Common myeloid progenitor, CD34-positive (primary cell): ENCODE results near the gene CRYL1.

Experiments
- CTCF ChIA-PET: fragments of 350-600 bp; sonication (Branson Sonifier 250); formaldehyde crosslinking; loops from one replicate; lab custom pipeline; 2021; ENCODE audit warnings: antibody characterized with exemption; lab: Charles Lee
- POLR2A ChIA-PET: fragments of 350-600 bp; sonication (Branson Sonifier 250); formaldehyde crosslinking; loops from one replicate; lab custom pipeline; 2021; ENCODE audit warnings: antibody characterized with exemption; lab: Charles Lee
- DNase-seq, 3 donors: peaks; one replicate each; pipeline versions ENCODE4 v3.0.0 to v3.0.0-alpha.2; 2013
- H3K27ac ChIP-seq, 2 experiments: 1 replicate in 1 of 2; 2 replicates in 1 of 2; pipeline ENCODE4 v1.7.0; 2013; ENCODE audit warnings: inconsistent platforms in 2 of 2, low read length in 2 of 2, mild to moderate bottlenecking in 2 of 2, low read depth in 1 of 2, moderate library complexity in 1 of 2; ENCODE audit not compliant: severe bottlenecking in 2 of 2, insufficient read depth in 1 of 2, poor library complexity in 1 of 2
- H3K27me3 ChIP-seq, 5 experiments: replicated peaks in 2 of 5; 1 replicate in 3 of 5; 2 replicates in 2 of 5; pipeline versions ENCODE4 v1.6.1 to v1.7.0; 2013; ENCODE audit warnings: low read length in 4 of 5, mild to moderate bottlenecking in 2 of 5, moderate library complexity in 2 of 5, inconsistent platforms in 1 of 5; ENCODE audit not compliant: insufficient read depth in 5 of 5, control insufficient read depth in 4 of 5
- H3K36me3 ChIP-seq, 4 experiments: 1 replicate in 2 of 4; 2 replicates in 2 of 4; pipeline versions ENCODE4 v1.6.1 to v1.7.0; 2013; ENCODE audit warnings: low read length in 3 of 4, control low read depth in 1 of 4, mild to moderate bottlenecking in 1 of 4; ENCODE audit not compliant: control insufficient read depth in 4 of 4, insufficient read depth in 4 of 4
- H3K4me1 ChIP-seq, 4 experiments: 1 replicate in 3 of 4; 2 replicates in 1 of 4; pipeline versions ENCODE4 v1.6.1 to v1.7.1; 2013; ENCODE audit warnings: low read length in 3 of 4, mild to moderate bottlenecking in 3 of 4, control low read depth in 1 of 4, inconsistent platforms in 1 of 4, moderate library complexity in 1 of 4; ENCODE audit not compliant: control insufficient read depth in 4 of 4, insufficient read depth in 4 of 4; ENCODE audit errors: control extremely low read depth in 1 of 4
- H3K4me3 ChIP-seq, 7 experiments: 1 replicate in 4 of 7; 2 replicates in 3 of 7; pipeline versions ENCODE4 v1.5.1 to v1.7.0; 2013; ENCODE audit warnings: mild to moderate bottlenecking in 7 of 7, low read length in 6 of 7, moderate library complexity in 6 of 7, inconsistent platforms in 2 of 7, low read depth in 2 of 7, control low read depth in 1 of 7; ENCODE audit not compliant: insufficient read depth in 4 of 7, control insufficient read depth in 1 of 7; ENCODE audit errors: extremely low read depth in 1 of 7
- H3K9me3 ChIP-seq, 5 experiments: 1 replicate in 4 of 5; 2 replicates in 1 of 5; pipeline versions ENCODE4 v1.6.1 to v1.7.1; 2013; ENCODE audit warnings: low read length in 4 of 5, mild to moderate bottlenecking in 2 of 5, inconsistent platforms in 1 of 5, low read depth in 1 of 5, moderate library complexity in 1 of 5; ENCODE audit not compliant: control insufficient read depth in 4 of 5, insufficient read depth in 2 of 5; ENCODE audit errors: control extremely low read depth in 1 of 5
- WGBS: methylation state at CpG from one replicate; pipeline ENCODE4 v1.1.5; 2013; ENCODE audit not compliant: insufficient coverage; 5-methylcytosine and 5-hydroxymethylcytosine counted together

The CRYL1 gene

GRCh38 chr13:20400774-20401173 is 124.9 kb downstream of the CRYL1 start:
- Histone ChIP-seq H3K27me3 (no peaks in the 10 kb centered on the region), H3K4me3 (no peak overlapping the region), H3K4me1 (peaks cover 0 to 32% (median 14%) of the 10 kb centered on the region in 4 experiments), H3K36me3 (peaks cover 0 to 6% (median 5%) of the 10 kb centered on the region in 4 experiments), H3K27ac (no peak overlapping the region), H3K9me3 (no peaks in the 10 kb centered on the region)
- ChIA-PET POLR2A (no interaction called here), CTCF (interaction anchor here (1.6 kb wide), 1 partner anchor 11 kb away, joined by 3 read pairs; no protein-coding TSS in a partner anchor)
- WGBS, result 54% methylated on average over 6 of the region's 7 CpGs
- peak in 2 of 3 donors; percentile 47 to 72 for DNase-seq

- ChIA-PET CTCF (no interaction called here), POLR2A (no interaction called here)
- Histone ChIP-seq H3K27me3 (no peaks in the 10 kb centered on the region), H3K27ac (no peak overlapping the region), H3K9me3 (no peaks in the 10 kb centered on the region), H3K4me3 (no peak overlapping the region), H3K4me1 (peaks cover 0 to 32% (median 14%) of the 10 kb centered on the region in 4 experiments), H3K36me3 (peaks cover 0 to 6% (median 5%) of the 10 kb centered on the region in 4 experiments)
- 96% methylated on average over 4 of the region's 4 CpGs for WGBS
- DNase-seq, result no peak
These were observed 125.7 kb downstream of the CRYL1 start for GRCh38 chr13:20399961-20400360.

GRCh38 chr13:20399515-20399914 is 126.1 kb downstream of the CRYL1 start:
- H3K4me3 ChIP-seq, result no peak overlapping the region
- H3K9me3 ChIP-seq, result no peaks in the 10 kb centered on the region
- 98% methylated on average over 5 of the region's 5 CpGs for WGBS
- no peak for DNase-seq
- ChIA-PET CTCF (no interaction called here), POLR2A (no interaction called here)
- no peaks in the 10 kb centered on the region for H3K27me3 ChIP-seq
- peaks cover 0 to 32% (median 16%) of the 10 kb centered on the region in 4 experiments for H3K4me1 ChIP-seq
- peaks cover 0 to 6% (median 5%) of the 10 kb centered on the region in 4 experiments for H3K36me3 ChIP-seq
- no peak overlapping the region for H3K27ac ChIP-seq

GRCh38 chr13:20398459-20398858 is 127.2 kb downstream of the CRYL1 start:
- Histone ChIP-seq H3K4me3 (no peak overlapping the region), H3K27me3 (peaks cover 0 to 3% (median 0%) of the 10 kb centered on the region in 5 experiments), H3K36me3 (peaks cover 0 to 3% (median 0%) of the 10 kb centered on the region in 4 experiments), H3K27ac (no peak overlapping the region), H3K9me3 (no peaks in the 10 kb centered on the region), H3K4me1 (peaks cover 0 to 32% (median 18%) of the 10 kb centered on the region in 4 experiments)
- 97% methylated on average over 10 of the region's 10 CpGs for WGBS
- ChIA-PET POLR2A (no interaction called here), CTCF (no interaction called here)
- no peak for DNase-seq

- 95% methylated on average over 4 of the region's 5 CpGs for whole genome bisulfite sequencing
- H3K36me3 ChIP-seq, result no peaks in the 10 kb centered on the region
- POLR2A ChIA-PET, result no interaction called here
These were observed 127.8 kb downstream of the CRYL1 start for GRCh38 chr13:20397896-20398295.

GRCh38 chr13:20395061-20395916 is 130.4 kb downstream of the CRYL1 start:
- no peak for DNase-seq
- ChIA-PET CTCF (no interaction called here), POLR2A (no interaction called here)
- Histone ChIP-seq H3K36me3 (no peaks in the 10 kb centered on the region), H3K9me3 (peaks cover 0 to 7% (median 2%) of the 10 kb centered on the region in 5 experiments), H3K27me3 (peaks cover 0 to 3% (median 0%) of the 10 kb centered on the region in 5 experiments), H3K27ac (no peak overlapping the region), H3K4me3 (no peak overlapping the region), H3K4me1 (peaks cover 0 to 11% (median 4%) of the 10 kb centered on the region in 4 experiments)
- 96% methylated on average over 26 of the region's 26 CpGs for WGBS

More at GRCh38 chr13:20397896-20398295, 127.8 kb downstream of the CRYL1 start:
- no peaks in the 10 kb centered on the region for H3K9me3 ChIP-seq
- no peak overlapping the region for H3K27ac ChIP-seq
- H3K4me1 ChIP-seq, result peaks cover 0 to 32% (median 18%) of the 10 kb centered on the region in 4 experiments
- peaks cover 0 to 3% (median 0%) of the 10 kb centered on the region in 5 experiments for H3K27me3 ChIP-seq
- no peak overlapping the region for H3K4me3 ChIP-seq
- DNase-seq, result no peak
- CTCF ChIA-PET, result interaction anchor here (1.0 kb wide), 1 partner anchor 19 kb away, joined by 3 read pairs; no protein-coding TSS in a partner anchor

GRCh38 chr13:20394506-20394905 is 131.2 kb downstream of the CRYL1 start:
- Histone ChIP-seq H3K9me3 (peaks cover 0 to 7% (median 2%) of the 10 kb centered on the region in 5 experiments), H3K27ac (no peak overlapping the region), H3K4me3 (peak overlapping the region in 1 of 7 experiments; percentile 38), H3K36me3 (no peaks in the 10 kb centered on the region), H3K27me3 (peaks cover 0 to 3% (median 0%) of the 10 kb centered on the region in 5 experiments), H3K4me1 (peaks cover 0 to 5% (median 4%) of the 10 kb centered on the region in 4 experiments)
- ChIA-PET CTCF (no interaction called here), POLR2A (no interaction called here)
- 37% methylated on average over 20 of the region's 30 CpGs for WGBS
- DNase-seq, result no peak
